ENCODE measurements around the gene SYNE1. TPM values are rescaled to one million over a fixed set of nuclear protein-coding genes. Genes with fewer than 3 reads are reported as not detected.
"Not testable (repeated sequence)": the region's sequence is repeated elsewhere in the genome, so short reads cannot be mapped to it uniquely, and the experiment has no call there.

The SYNE1 gene
- total and polyA plus RNA-seq, 7 donors: 7.2 to 203 (median 86.4) TPM

DNA sequence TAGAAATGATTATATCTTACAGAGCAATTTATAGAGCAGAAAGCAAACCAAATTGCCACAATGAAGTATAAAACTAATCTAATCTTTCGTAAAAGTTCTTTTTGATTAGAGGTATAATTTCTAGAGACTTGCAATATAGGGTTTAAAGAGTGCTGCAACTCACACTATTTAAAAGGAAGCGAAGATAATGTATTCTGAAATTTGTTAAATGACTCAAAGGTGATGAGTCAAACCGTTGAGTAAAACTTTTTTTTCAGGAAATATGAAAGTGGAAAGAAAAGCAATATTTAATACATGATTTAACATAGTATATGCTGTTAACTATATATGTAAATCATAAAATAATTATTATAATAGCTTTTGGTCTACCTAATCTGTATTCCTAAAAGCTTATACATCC is 133.6 kb downstream of the SYNE1 start:
- Histone ChIP-seq H3K4me1 (no peaks in the 10 kb centered on the region), H3K36me3 (no peaks in the 10 kb centered on the region), H3K27ac (no peak overlapping the region), H3K9me3 (no peaks in the 10 kb centered on the region), H3K27me3 (no peaks in the 10 kb centered on the region), H3K4me3 (no peak overlapping the region)
- TF ChIP-seq, protein P1, sequence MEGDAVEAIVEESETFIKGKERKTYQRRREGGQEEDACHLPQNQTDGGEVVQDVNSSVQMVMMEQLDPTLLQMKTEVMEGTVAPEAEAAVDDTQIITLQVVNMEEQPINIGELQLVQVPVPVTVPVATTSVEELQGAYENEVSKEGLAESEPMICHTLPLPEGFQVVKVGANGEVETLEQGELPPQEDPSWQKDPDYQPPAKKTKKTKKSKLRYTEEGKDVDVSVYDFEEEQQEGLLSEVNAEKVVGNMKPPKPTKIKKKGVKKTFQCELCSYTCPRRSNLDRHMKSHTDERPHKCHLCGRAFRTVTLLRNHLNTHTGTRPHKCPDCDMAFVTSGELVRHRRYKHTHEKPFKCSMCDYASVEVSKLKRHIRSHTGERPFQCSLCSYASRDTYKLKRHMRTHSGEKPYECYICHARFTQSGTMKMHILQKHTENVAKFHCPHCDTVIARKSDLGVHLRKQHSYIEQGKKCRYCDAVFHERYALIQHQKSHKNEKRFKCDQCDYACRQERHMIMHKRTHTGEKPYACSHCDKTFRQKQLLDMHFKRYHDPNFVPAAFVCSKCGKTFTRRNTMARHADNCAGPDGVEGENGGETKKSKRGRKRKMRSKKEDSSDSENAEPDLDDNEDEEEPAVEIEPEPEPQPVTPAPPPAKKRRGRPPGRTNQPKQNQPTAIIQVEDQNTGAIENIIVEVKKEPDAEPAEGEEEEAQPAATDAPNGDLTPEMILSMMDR (IDR thresholded peaks at IDR 0.05): no peak
- TF ChIP-seq POLR2AphosphoS5 (IDR thresholded peaks at IDR 0.05) (no peak), EP300 (IDR thresholded peaks at IDR 0.05) (no peak), POLR2A (IDR thresholded peaks at IDR 0.05) (no peak)
- intact Hi-C loops (cut with DNase I): no loop called here
- WGBS, 2 donors: 66 to 79% methylated on average over 3 of the region's 3 CpGs
- no peak for DNase-seq

- Histone ChIP-seq H3K27me3 (no peaks in the 10 kb centered on the region), H3K4me1 (no peaks in the 10 kb centered on the region), H3K36me3 (no peaks in the 10 kb centered on the region), H3K27ac (no peak overlapping the region), H3K4me3 (no peak overlapping the region), H3K9me3 (no peaks in the 10 kb centered on the region)
- WGBS, 2 donors: 77 to 82% methylated on average over 6 of the region's 6 CpGs
- intact Hi-C loops (cut with DNase I): no loop called here
- no peak for TF ChIP-seq EP300 (IDR thresholded peaks at IDR 0.05)
- no peak for TF ChIP-seq POLR2A (IDR thresholded peaks at IDR 0.05)
- TF ChIP-seq, protein P1 (IDR thresholded peaks at IDR 0.05): no peak
- TF ChIP-seq POLR2AphosphoS5 (IDR thresholded peaks at IDR 0.05): no peak
- DNase-seq: no peak
Measured at GRCh38 chr6:152502421-152503188, 134.6 kb downstream of the SYNE1 start.

GRCh38 chr6:152499931-152500330 is 137.2 kb downstream of the SYNE1 start:
- Histone ChIP-seq H3K9me3 (no peaks in the 10 kb centered on the region), H3K36me3 (no peaks in the 10 kb centered on the region), H3K4me3 (no peak overlapping the region), H3K27ac (no peak overlapping the region), H3K4me1 (no peaks in the 10 kb centered on the region), H3K27me3 (no peaks in the 10 kb centered on the region)
- intact Hi-C loops (cut with DNase I): no loop called here
- no peak for TF ChIP-seq EP300 (IDR thresholded peaks at IDR 0.05)
- TF ChIP-seq, protein P1 (IDR thresholded peaks at IDR 0.05): no peak
- WGBS, 2 donors: 86 to 88% methylated on average over 2 of the region's 2 CpGs
- DNase-seq: no peak

GRCh38 chr6:152496731-152497130 is 140.4 kb downstream of the SYNE1 start:
- no peak for TF ChIP-seq POLR2A (IDR thresholded peaks at IDR 0.05)
- TF ChIP-seq EP300 (IDR thresholded peaks at IDR 0.05): no peak
- no peak for TF ChIP-seq POLR2AphosphoS5 (IDR thresholded peaks at IDR 0.05)
- TF ChIP-seq, protein P1 (IDR thresholded peaks at IDR 0.05): no peak
- WGBS, 2 donors: 56 to 78% methylated on average over 5 of the region's 5 CpGs
- H3K27ac ChIP-seq: no peak overlapping the region
- intact Hi-C loops (cut with DNase I): no loop called here
- DNase-seq: no peak
- no peaks in the 10 kb centered on the region for H3K36me3 ChIP-seq
- H3K4me3 ChIP-seq: no peak overlapping the region
- no peaks in the 10 kb centered on the region for H3K27me3 ChIP-seq
- H3K9me3 ChIP-seq: no peaks in the 10 kb centered on the region
- no peaks in the 10 kb centered on the region for H3K4me1 ChIP-seq

- H3K9me3 ChIP-seq; H3K4me3 ChIP-seq; DNase-seq; H3K4me1 ChIP-seq; H3K36me3 ChIP-seq; H3K27me3 ChIP-seq; intact Hi-C loops (cut with DNase I); H3K27ac ChIP-seq: not testable (repeated sequence)
- WGBS, 2 donors: 65 to 87% methylated on average over 6 of the region's 6 CpGs
Measured at GRCh38 chr6:152495456-152495855, 141.7 kb downstream of the SYNE1 start.

GRCh38 chr6:152492281-152492680 is 144.9 kb downstream of the SYNE1 start:
- WGBS, 2 donors: 87 to 88% methylated on average over 3 of the region's 3 CpGs
- H3K27me3 ChIP-seq; H3K36me3 ChIP-seq; DNase-seq; H3K4me1 ChIP-seq; H3K4me3 ChIP-seq; intact Hi-C loops (cut with DNase I); H3K27ac ChIP-seq; H3K9me3 ChIP-seq: not testable (repeated sequence)

DNA sequence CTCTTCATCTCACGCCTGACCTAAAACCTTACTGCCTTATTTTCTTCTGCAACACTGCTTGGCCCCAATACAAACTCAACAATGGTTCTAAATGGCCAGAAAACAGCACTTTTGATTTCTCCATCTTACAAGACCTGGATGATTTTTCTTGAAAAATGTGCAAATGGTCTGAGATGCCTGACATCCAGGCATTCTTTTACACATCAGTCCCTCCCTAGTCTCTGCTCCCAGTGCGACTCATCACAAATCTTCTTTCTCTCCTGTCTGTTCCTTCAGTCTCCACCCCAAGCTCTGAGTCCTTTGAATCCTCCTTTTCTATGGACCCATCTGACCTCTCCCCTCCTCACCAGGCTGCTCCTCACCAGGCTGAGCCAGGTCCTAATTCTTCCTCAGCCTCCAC is 145.7 kb downstream of the SYNE1 start:
- H3K9me3 ChIP-seq; intact Hi-C loops (cut with DNase I); H3K4me1 ChIP-seq; H3K36me3 ChIP-seq; H3K27ac ChIP-seq; H3K4me3 ChIP-seq; H3K27me3 ChIP-seq; DNase-seq: not testable (repeated sequence)
- WGBS, 2 donors: 77 to 87% methylated on average over 2 of the region's 2 CpGs

DNA sequence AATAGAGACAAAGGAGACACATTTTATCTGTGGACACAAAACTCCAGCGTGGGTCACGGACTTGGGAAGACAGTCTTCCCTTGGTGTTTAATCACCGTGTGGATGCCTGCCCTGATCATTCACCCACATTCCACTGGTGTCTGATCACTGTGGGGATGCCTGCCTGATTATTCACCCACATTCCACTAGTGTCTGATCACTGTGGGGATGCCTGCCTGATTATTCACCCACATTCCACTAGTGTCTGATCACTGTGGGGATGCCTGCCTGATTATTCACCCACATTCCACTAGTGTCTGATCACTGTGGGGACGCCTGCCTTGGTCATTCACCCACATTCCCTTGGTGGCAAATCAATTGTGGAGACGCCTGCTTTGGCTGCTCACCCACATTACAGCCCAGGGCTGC is 146.2 kb downstream of the SYNE1 start:
- H3K4me3 ChIP-seq; H3K27me3 ChIP-seq; intact Hi-C loops (cut with DNase I); H3K27ac ChIP-seq; H3K36me3 ChIP-seq; H3K9me3 ChIP-seq; H3K4me1 ChIP-seq; DNase-seq: not testable (repeated sequence)
- 79 to 80% methylated on average over 5 of the region's 5 CpGs for WGBS, 2 donors

Measured in sigmoid colon (tissue), 7 donors.